Fibroblast of lung (primary cell): Measurements from ENCODE around the gene ROBO4. TPM values are rescaled to one million over a fixed set of nuclear protein-coding genes. Genes with fewer than 3 reads are reported as not detected.

Experiments
- DNase-seq, 2 donors: peaks; one replicate each; pipeline versions ENCODE4 v3.0.0 to v3.0.0-alpha.2; 2010; ENCODE audit warnings: low read depth in 2 of 2
- H2AFZ ChIP-seq: 2 replicates; pipeline ENCODE4 v1.5.1; 2012; ENCODE audit warnings: low read length, control low read depth, inconsistent platforms
- H3K27ac ChIP-seq: 2 replicates; pipeline ENCODE4 v1.5.1; 2011; ENCODE audit warnings: low read length, control low read depth; ENCODE audit not compliant: insufficient read depth
- H3K27me3 ChIP-seq: 2 replicates; pipeline ENCODE4 v1.5.1; 2011; ENCODE audit warnings: mild to moderate bottlenecking, low read length; ENCODE audit not compliant: control insufficient read depth, insufficient read depth
- H3K36me3 ChIP-seq: 2 replicates; pipeline ENCODE4 v1.5.1; 2011; ENCODE audit warnings: low read length; ENCODE audit not compliant: control insufficient read depth, insufficient read depth
- H3K4me1 ChIP-seq: 2 replicates; pipeline ENCODE4 v1.5.1; 2011; ENCODE audit warnings: low read length; ENCODE audit not compliant: control insufficient read depth, insufficient read depth; ENCODE audit errors: extremely low read depth
- H3K4me2 ChIP-seq: 2 replicates; pipeline ENCODE4 v1.5.1; 2011; ENCODE audit warnings: low read length, control low read depth; ENCODE audit not compliant: insufficient read depth; ENCODE audit errors: extremely low read depth
- H3K4me3 ChIP-seq, 4 experiments: fragments of 200-600 bp in 1 of 4; sonication (generic) in 1 of 4; replicated peaks in 1 of 4; 2 replicates each; pipeline ENCODE4 v1.5.1; 2011 to 2016; ENCODE audit warnings: low read length in 4 of 4, low read depth in 3 of 4, mild to moderate bottlenecking in 3 of 4, control low read depth in 2 of 4, inconsistent platforms in 1 of 4, mixed read lengths in 1 of 4; ENCODE audit not compliant: insufficient read depth in 1 of 4; ENCODE audit errors: control extremely low read depth in 1 of 4
- H3K79me2 ChIP-seq: 2 replicates; pipeline ENCODE4 v1.5.1; 2012; ENCODE audit warnings: mild to moderate bottlenecking, low read length, inconsistent platforms; ENCODE audit not compliant: control insufficient read depth, insufficient read depth
- H3K9ac ChIP-seq: 2 replicates; pipeline ENCODE4 v1.5.1; 2011; ENCODE audit warnings: mild to moderate bottlenecking, low read length, control low read depth; ENCODE audit not compliant: insufficient read depth
- H3K9me3 ChIP-seq: 2 replicates; pipeline ENCODE4 v1.5.1; 2012; ENCODE audit warnings: low read depth, low read length; ENCODE audit not compliant: control insufficient read depth, insufficient read depth
- H4K20me1 ChIP-seq: 2 replicates; pipeline ENCODE4 v1.5.1; 2011; ENCODE audit warnings: low read length; ENCODE audit not compliant: control insufficient read depth, insufficient read depth; ENCODE audit errors: extremely low read depth
- CTCF ChIP-seq, 2 donors: IDR thresholded peaks in 1 of 2; conservative IDR thresholded peaks in 1 of 2; 1 replicate in 1 of 2; 2 replicates in 1 of 2; pipeline ENCODE4 v1.5.1; 2011 to 2012; ENCODE audit warnings: low read length in 2 of 2, control low read depth in 1 of 2, inconsistent platforms in 1 of 2, low read depth in 1 of 2, mild to moderate bottlenecking in 1 of 2
- EZH2 ChIP-seq: IDR thresholded peaks from 2 replicates; pipeline ENCODE4 v1.5.1; 2012; ENCODE audit warnings: low read length, control low read depth, mild to moderate bottlenecking; ENCODE audit errors: missing control alignments
- polyA plus RNA-seq, 2 donors: library from polyadenylated mRNA; depleted of rRNA in 1 of 2; stranded (reverse) in 1 of 2; unstranded in 1 of 2; fragments of >200 nt; gene quantifications; 2 replicates each; pipeline ENCODE4 v1.2.1, GENCODE V29; 2011 to 2012; ENCODE audit warnings: missing spikeins in 1 of 2
- total RNA-seq: library from RNA; depleted of rRNA; stranded (reverse); fragments of >200 nt; gene quantifications from 2 replicates; pipeline ENCODE4 v1.2.1, GENCODE V29; 2014

Gene ROBO4
- total and polyA plus RNA-seq, 2 donors (not counting 1 experiment from before 2014, with no cell fraction given) = 0.45 to 0.66 TPM

- no peak overlapping the region for H3K4me3 ChIP-seq
- H4K20me1 ChIP-seq = no peaks in the 10 kb centered on the region
- no peak overlapping the region for H3K27ac ChIP-seq
- no peaks in the 10 kb centered on the region for H3K9me3 ChIP-seq
- TF ChIP-seq CTCF (conservative IDR thresholded peaks at IDR 0.05 in 1 of 2, IDR thresholded peaks at IDR 0.05 in 1 of 2; ENCODE audit: low read depth in 1 of 2, low read length in 2 of 2) (no peak), EZH2 (no peak)
- H3K27me3 ChIP-seq = no peaks in the 10 kb centered on the region
- H3K9ac ChIP-seq = no peak overlapping the region
- no peaks in the 10 kb centered on the region for H3K36me3 ChIP-seq
- peak in 1 of 2 donors; percentile 46 for DNase-seq
- H3K79me2 ChIP-seq = no peaks in the 10 kb centered on the region
- no peak overlapping the region for H3K4me2 ChIP-seq
- H2AFZ ChIP-seq = no peak overlapping the region
- peaks cover 44% of the 10 kb centered on the region for H3K4me1 ChIP-seq
Observed at GRCh38 chr11:124896071-124896750, 1.5 kb downstream of the ROBO4 start.

DNA sequence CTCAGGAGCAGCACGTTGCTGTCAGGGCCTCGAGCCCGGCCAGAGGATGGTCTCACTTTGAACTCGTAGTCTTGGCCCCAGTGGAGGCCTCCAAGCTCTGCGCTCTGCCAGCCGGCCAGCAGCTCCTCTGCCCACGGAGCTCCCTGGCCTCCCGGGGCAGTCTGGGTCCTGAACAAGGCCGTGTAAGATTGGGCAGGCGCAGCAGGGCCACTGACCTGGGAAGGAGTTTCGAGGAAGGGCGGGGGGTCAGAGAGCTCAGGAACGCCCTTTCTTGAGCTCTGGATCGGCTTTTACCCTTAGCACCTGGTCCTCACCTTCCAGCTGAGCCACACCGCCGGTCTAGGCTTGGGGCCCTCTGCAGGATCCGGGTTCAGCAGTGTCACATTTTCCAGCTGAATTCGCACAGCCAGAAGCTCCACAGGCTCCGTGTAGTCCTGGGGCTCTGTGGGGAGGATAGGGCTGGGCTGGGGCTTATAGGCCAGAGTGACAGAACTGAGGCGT lies 2.1 kb downstream of the ROBO4 start:
- Histone ChIP-seq H4K20me1 (no peaks in the 10 kb centered on the region), H3K9me3 (no peaks in the 10 kb centered on the region), H3K9ac (no peak overlapping the region), H3K27ac (no peak overlapping the region), H3K27me3 (no peaks in the 10 kb centered on the region), H3K4me3 (no peak overlapping the region), H3K79me2 (no peaks in the 10 kb centered on the region), H2AFZ (no peak overlapping the region), H3K36me3 (no peaks in the 10 kb centered on the region), H3K4me2 (no peak overlapping the region), H3K4me1 (peaks cover 39% of the 10 kb centered on the region)
- DNase-seq = no peak
- TF ChIP-seq CTCF (conservative IDR thresholded peaks at IDR 0.05 in 1 of 2, IDR thresholded peaks at IDR 0.05 in 1 of 2; ENCODE audit: low read depth in 1 of 2, low read length in 2 of 2) = no peak
- no peak for TF ChIP-seq EZH2

GRCh38 chr11:124894606-124895430 lies 2.8 kb downstream of the ROBO4 start:
- TF ChIP-seq EZH2 = no peak
- TF ChIP-seq CTCF (conservative IDR thresholded peaks at IDR 0.05 in 1 of 2, IDR thresholded peaks at IDR 0.05 in 1 of 2; ENCODE audit: low read depth in 1 of 2, low read length in 2 of 2) = no peak
- Histone ChIP-seq H4K20me1 (no peaks in the 10 kb centered on the region), H3K9me3 (no peaks in the 10 kb centered on the region), H3K27me3 (no peaks in the 10 kb centered on the region), H3K79me2 (no peaks in the 10 kb centered on the region), H3K4me1 (peaks cover 32% of the 10 kb centered on the region), H3K36me3 (no peaks in the 10 kb centered on the region), H3K27ac (no peak overlapping the region), H3K9ac (no peak overlapping the region), H2AFZ (no peak overlapping the region), H3K4me3 (no peak overlapping the region), H3K4me2 (no peak overlapping the region)
- no peak for DNase-seq
